HG02852 (cell line): ENCODE data around the gene TSPAN5.

Experiments
- ATAC-seq: cut with Tn5 transposase; IDR thresholded peaks from one replicate; pipeline ENCODE4 v1.9.1; 2021; ENCODE audit warnings: mild to moderate bottlenecking, moderate library complexity; ENCODE audit not compliant: unreplicated experiment

The TSPAN5 gene

DNA sequence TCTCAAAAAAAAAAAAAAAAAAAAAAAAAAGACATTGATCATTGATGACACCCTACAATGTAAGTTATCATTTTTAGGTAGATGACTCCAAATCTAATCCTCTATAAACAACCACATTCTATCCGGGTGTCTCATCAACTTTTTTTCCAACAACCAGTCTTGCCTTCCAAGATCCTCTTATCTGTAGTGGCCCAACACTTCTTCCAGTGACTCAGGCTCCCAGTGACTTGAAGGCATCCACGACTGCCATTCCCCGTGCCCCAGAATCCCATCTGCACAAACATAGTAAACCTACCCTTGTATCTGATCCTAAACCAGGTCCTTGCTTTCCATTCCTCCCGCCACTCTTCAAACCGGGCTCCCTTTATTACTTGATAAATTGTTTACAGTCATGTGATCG, 15.6 kb upstream of the TSPAN5 start:
- no peak for ATAC-seq

GRCh38 chr4:98673288-98673644, 14.9 kb upstream of the TSPAN5 start:
- no peak for ATAC-seq

GRCh38 chr4:98672583-98673287, 14.3 kb upstream of the TSPAN5 start:
- no peak for ATAC-seq

- ATAC-seq = no peak
These were observed 12.7 kb upstream of the TSPAN5 start for GRCh38 chr4:98671131-98671530.

DNA sequence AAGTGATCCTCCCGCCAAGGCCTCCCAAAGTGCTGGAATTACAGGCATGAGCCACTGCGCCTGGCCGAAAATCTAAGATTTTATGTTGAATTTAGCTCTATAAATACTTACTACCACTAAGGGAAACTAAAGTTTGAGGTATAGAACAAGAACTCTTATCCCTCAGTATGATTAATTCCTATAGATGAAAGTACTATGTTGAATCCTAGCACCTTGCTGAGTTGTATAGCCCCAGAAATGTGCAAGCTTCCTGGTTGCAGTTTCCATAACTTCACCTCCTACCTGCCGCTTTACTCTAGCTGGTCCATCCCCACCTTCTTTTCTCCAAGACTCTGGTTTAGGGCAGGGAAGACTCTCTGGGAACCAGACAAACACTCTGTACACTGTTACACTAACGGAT, 11.8 kb upstream of the TSPAN5 start:
- no peak for ATAC-seq

GRCh38 chr4:98669577-98669976, 11.2 kb upstream of the TSPAN5 start:
- no peak for ATAC-seq

GRCh38 chr4:98664959-98665358, 6.5 kb upstream of the TSPAN5 start:
- no peak for ATAC-seq

DNA sequence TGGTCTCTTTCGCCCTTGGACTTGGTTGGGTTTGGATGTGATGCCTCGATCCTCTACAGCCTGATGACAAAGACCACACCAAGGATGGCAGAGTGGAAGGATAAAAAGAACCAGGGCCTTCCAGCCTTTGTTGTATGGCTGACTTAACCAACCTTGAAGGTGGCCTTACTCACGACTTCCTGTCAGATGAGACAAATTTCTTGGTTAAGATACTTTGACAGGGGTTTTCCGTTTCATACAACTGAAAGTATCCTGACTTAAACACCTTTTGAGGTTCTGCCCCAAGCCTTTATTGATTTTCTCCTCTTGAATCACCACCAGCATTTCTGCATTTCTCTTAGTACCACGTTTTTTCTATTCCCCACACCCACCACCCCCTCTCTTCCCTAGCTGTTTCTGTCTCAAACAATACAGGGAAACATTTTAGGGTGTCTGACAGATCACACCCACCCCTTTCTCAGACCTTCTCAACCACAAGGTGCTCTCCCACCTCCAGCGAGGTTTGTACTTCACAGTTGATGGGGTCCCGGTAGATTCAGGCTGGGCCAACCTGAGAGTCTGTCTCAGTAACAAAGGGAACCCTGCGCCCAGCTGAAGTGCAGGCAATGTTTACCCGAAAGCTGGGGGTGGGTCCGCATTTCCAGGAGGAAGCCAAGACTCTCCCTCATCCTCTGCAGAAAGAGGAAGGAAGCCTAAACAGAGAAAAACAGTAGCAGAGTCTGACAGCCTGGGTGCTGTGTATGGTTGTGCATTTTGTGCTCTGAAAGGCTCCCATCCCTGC, 5.0 kb upstream of the TSPAN5 start:
- ATAC-seq = peak; percentile 78

DNA sequence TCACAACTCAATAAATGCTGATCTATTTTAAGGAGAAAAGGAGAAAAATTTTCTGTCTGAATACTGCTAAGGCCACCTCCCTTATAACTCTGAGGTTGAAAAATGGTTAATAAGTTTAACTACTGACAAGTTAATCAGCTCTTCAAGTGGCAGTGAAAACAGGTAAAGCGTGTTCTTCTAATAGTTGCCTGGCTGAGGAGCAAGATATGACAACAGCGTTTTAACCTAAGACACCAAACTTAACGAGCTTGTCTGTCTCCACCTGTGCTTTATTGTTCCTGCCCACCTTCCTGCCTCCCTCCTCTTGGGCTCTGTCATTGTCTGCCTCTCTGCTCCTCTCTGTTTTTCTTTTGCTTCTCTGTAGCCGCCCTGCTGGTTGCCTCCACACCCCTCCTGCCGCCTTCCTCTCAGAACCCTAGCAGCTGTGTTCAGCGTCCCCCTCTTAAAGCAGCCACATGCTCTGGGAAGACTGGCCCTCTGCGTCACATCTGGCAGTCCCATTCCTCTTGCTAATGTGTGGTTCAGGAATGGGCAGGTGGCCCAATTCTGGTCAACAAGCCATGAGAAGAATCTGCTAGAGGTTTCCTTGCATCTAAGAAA, 4.3 kb upstream of the TSPAN5 start:
- ATAC-seq = no peak

GRCh38 chr4:98662055-98662453, 3.6 kb upstream of the TSPAN5 start:
- ATAC-seq = no peak

- no peak for ATAC-seq
These were observed 3.1 kb upstream of the TSPAN5 start for GRCh38 chr4:98661371-98662054.

GRCh38 chr4:98659741-98660462, 1.5 kb upstream of the TSPAN5 start:
- no peak for ATAC-seq

GRCh38 chr4:98659106-98659592, 738 bp upstream of the TSPAN5 start:
- ATAC-seq = no peak

- ATAC-seq = peak; percentile 13
These were observed 702 bp downstream of the TSPAN5 start for GRCh38 chr4:98657531-98658286.

GRCh38 chr4:98656886-98657285, 1.5 kb downstream of the TSPAN5 start:
- no peak for ATAC-seq

DNA sequence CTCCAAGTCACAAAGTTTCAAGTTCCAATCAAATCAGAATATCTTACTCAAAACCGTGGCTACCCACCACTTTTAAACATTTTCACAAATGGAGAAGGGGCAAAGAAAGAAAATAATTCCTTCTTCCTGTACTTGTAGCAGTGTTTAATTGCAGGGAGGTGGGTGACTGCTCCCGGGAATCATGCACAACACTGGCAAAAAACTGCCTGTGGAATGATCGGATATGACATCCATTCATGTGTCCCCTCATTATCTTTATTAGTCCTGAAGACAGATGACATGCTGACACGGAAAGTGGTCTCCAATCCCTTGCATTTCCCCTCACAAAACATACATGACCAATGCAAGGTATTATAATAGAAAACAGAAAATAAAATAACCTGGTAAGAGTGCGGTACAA, 2.0 kb downstream of the TSPAN5 start:
- ATAC-seq = no peak

- no peak for ATAC-seq
These were observed 4.2 kb downstream of the TSPAN5 start for GRCh38 chr4:98653890-98654867.

GRCh38 chr4:98652996-98653395, 5.4 kb downstream of the TSPAN5 start:
- ATAC-seq = no peak

GRCh38 chr4:98648602-98649001, 9.8 kb downstream of the TSPAN5 start:
- ATAC-seq = no peak
